Vagina (tissue), 2 donors: ENCODE results near the gene BRPF1.

Experiments used
- CTCF ChIP-seq, 3 experiments: fragments of 450-650 bp in 2 of 3; fragments of 200-600 bp in 1 of 3; sonication (generic) in 1 of 3; IDR thresholded peaks; one replicate each; pipeline ENCODE4 v1.5.1; 2017 to 2019; ENCODE audit warnings: antibody characterized with exemption in 3 of 3, mild to moderate bottlenecking in 2 of 3, moderate library complexity in 2 of 3
- POLR2A ChIP-seq, 2 donors: fragments of 450-650 bp; IDR thresholded peaks; one replicate each; pipeline ENCODE4 v1.6.1; 2017; ENCODE audit warnings: antibody characterized with exemption in 2 of 2, mild to moderate bottlenecking in 2 of 2, moderate library complexity in 2 of 2
- POLR2AphosphoS5 ChIP-seq, 2 donors: sonication (generic); formaldehyde crosslinking; IDR thresholded peaks; one replicate each; pipeline ENCODE4 v1.9.0; 2017; ENCODE audit warnings: antibody characterized with exemption in 2 of 2, mild to moderate bottlenecking in 2 of 2, low read depth in 1 of 2; ENCODE audit not compliant: insufficient read depth in 1 of 2

GRCh38 chr3:9685216-9686049, 46.1 kb upstream of the BRPF1 start:
- TF ChIP-seq POLR2A (IDR thresholded peaks at IDR 0.05) (no peak), CTCF (IDR thresholded peaks at IDR 0.05) (no peak), POLR2AphosphoS5 (IDR thresholded peaks at IDR 0.05; ENCODE audit: insufficient read depth in 1 of 2, low read depth in 1 of 2) (no peak)
